B cell (primary cell): Measurements from ENCODE around the gene BTG2. TPM values are rescaled to one million over a fixed set of nuclear protein-coding genes. Genes with fewer than 3 reads are reported as not detected.

ENCODE experiments used
- ATAC-seq: fragments of 200-7000 bp; cut with Tn5 transposase; one replicate; pipeline ENCODE4 v1.10.0; 2021; ENCODE audit warnings: low read depth, mild to moderate bottlenecking, moderate number of reproducible peaks, moderate library complexity
- CTCF ChIA-PET: fragments of 350-600 bp; sonication (Branson Sonifier 250); formaldehyde crosslinking; loops from one replicate; lab custom pipeline; 2021; ENCODE audit warnings: antibody characterized with exemption, inconsistent platforms; lab: Charles Lee
- POLR2A ChIA-PET: fragments of 350-600 bp; sonication (Branson Sonifier 250); formaldehyde crosslinking; loops from one replicate; lab custom pipeline; 2021; ENCODE audit warnings: antibody characterized with exemption; lab: Charles Lee
- DNase-seq: peaks from one replicate; pipeline ENCODE4 v3.0.0; 2013
- H2AFZ ChIP-seq: 2 replicates; pipeline ENCODE4 v1.6.1; 2012; ENCODE audit warnings: mild to moderate bottlenecking, low read depth, low read length; ENCODE audit not compliant: insufficient read depth, poor library complexity, severe bottlenecking
- H3K27ac ChIP-seq, 2 donors: 1 replicate in 1 of 2; 2 replicates in 1 of 2; pipeline ENCODE4 v1.5.1; 2012 to 2013; ENCODE audit warnings: low read length in 2 of 2, mild to moderate bottlenecking in 2 of 2, moderate library complexity in 1 of 2
- H3K27me3 ChIP-seq, 4 experiments: fragments of 200-600 bp in 1 of 4; sonication (generic) in 1 of 4; replicated peaks in 1 of 4; 1 replicate in 2 of 4; 2 replicates in 2 of 4; pipeline versions ENCODE4 v1.6.1 to v1.7.0; 2013 to 2016; ENCODE audit warnings: low read length in 3 of 4, mild to moderate bottlenecking in 2 of 4, mixed read lengths in 1 of 4, moderate library complexity in 1 of 4; ENCODE audit not compliant: insufficient read depth in 4 of 4, control insufficient read depth in 3 of 4; ENCODE audit errors: control extremely low read depth in 1 of 4
- H3K36me3 ChIP-seq, 2 experiments: replicated peaks in 1 of 2; 1 replicate in 1 of 2; 2 replicates in 1 of 2; pipeline versions ENCODE4 v1.6.1 to v1.7.1; 2013; ENCODE audit warnings: low read length in 1 of 2; ENCODE audit not compliant: insufficient read depth in 2 of 2, control insufficient read depth in 1 of 2; ENCODE audit errors: control extremely low read depth in 1 of 2, extremely low read depth in 1 of 2
- H3K4me1 ChIP-seq, 2 donors: fragments of 200-600 bp in 1 of 2; sonication (generic) in 1 of 2; 1 replicate in 1 of 2; 2 replicates in 1 of 2; pipeline versions ENCODE4 v1.5.1 to v1.6.1; 2013 to 2017; ENCODE audit warnings: low read length in 2 of 2; ENCODE audit not compliant: control insufficient read depth in 2 of 2, insufficient read depth in 2 of 2
- H3K4me2 ChIP-seq: replicated peaks from 2 replicates; pipeline ENCODE3; 2012; ENCODE audit warnings: mild to moderate bottlenecking, low read depth, low read length; ENCODE audit not compliant: poor library complexity, severe bottlenecking
- H3K4me3 ChIP-seq, 5 experiments: fragments of 200-600 bp in 1 of 5; sonication (generic) in 1 of 5; 1 replicate in 3 of 5; 2 replicates in 2 of 5; pipeline versions ENCODE4 v1.5.1 to v1.7.0; 2011 to 2016; ENCODE audit warnings: low read length in 4 of 5, mild to moderate bottlenecking in 4 of 5, low read depth in 2 of 5, control low read depth in 1 of 5, moderate library complexity in 1 of 5; ENCODE audit not compliant: insufficient read depth in 1 of 5; ENCODE audit errors: control extremely low read depth in 1 of 5, extremely low read depth in 1 of 5
- H3K79me2 ChIP-seq: fragments of 200-600 bp; sonication (generic); one replicate; pipeline ENCODE4 v1.6.0; 2016; ENCODE audit warnings: low read length; ENCODE audit not compliant: control insufficient read depth, insufficient read depth
- H3K9ac ChIP-seq: fragments of 200-600 bp; sonication (generic); 2 replicates; pipeline ENCODE4 v1.6.1; 2017; ENCODE audit warnings: mild to moderate bottlenecking, low read length, moderate library complexity
- H3K9me3 ChIP-seq, 3 donors: one replicate each; pipeline versions ENCODE4 v1.6.1 to v1.7.1; 2013; ENCODE audit warnings: low read length in 2 of 3; ENCODE audit not compliant: control insufficient read depth in 2 of 3, insufficient read depth in 1 of 3; ENCODE audit errors: control extremely low read depth in 1 of 3
- H4K20me1 ChIP-seq: 2 replicates; pipeline ENCODE4 v1.6.0; 2012; ENCODE audit warnings: mild to moderate bottlenecking, low read length; ENCODE audit not compliant: insufficient read depth, control insufficient read depth, poor library complexity, severe bottlenecking
- H3K27ac Mint-ChIP-seq: one replicate; pipeline ENCODE4 v1.8.0; 2021; ENCODE audit warnings: mixed read lengths
- H3K27me3 Mint-ChIP-seq: one replicate; pipeline ENCODE4 v1.8.0; 2021; ENCODE audit warnings: mixed read lengths
- H3K4me1 Mint-ChIP-seq: one replicate; pipeline ENCODE4 v1.8.0; 2021; ENCODE audit warnings: mixed read lengths
- H3K4me3 Mint-ChIP-seq: one replicate; pipeline ENCODE4 v1.8.0; 2021; ENCODE audit warnings: mixed read lengths
- H3K9me3 Mint-ChIP-seq: one replicate; pipeline ENCODE4 v1.8.0; 2022; ENCODE audit warnings: mixed read lengths; ENCODE audit not compliant: insufficient read depth
- EZH2 ChIP-seq: IDR thresholded peaks from 2 replicates; pipeline ENCODE4 v1.6.1; 2012; ENCODE audit warnings: borderline replicate concordance, low read depth, mild to moderate bottlenecking, moderate library complexity, low read length; ENCODE audit not compliant: insufficient read depth, poor library complexity, severe bottlenecking
- WGBS: methylation state at CpG from one replicate; pipeline ENCODE4 v1.1.5; 2013; ENCODE audit warnings: missing lambda C conversion rate; ENCODE audit not compliant: insufficient coverage; 5-methylcytosine and 5-hydroxymethylcytosine counted together
- intact Hi-C: fragments of 100-400 bp; cut with micrococcal nuclease; formaldehyde crosslinking; loops from one replicate; pipeline ENCODE4 v1.10.0; 2022
- polyA plus RNA-seq: library from polyadenylated mRNA; depleted of rRNA; stranded (reverse); fragments of >200 nt; gene quantifications from 2 replicates; pipeline ENCODE4 v1.2.3, GENCODE V29; 2012
- total RNA-seq, 2 donors: library from RNA; stranded (reverse); fragments of 120-200 nt in 1 of 2; gene quantifications; 1 replicate in 1 of 2; 2 replicates in 1 of 2; pipeline versions ENCODE4 v1.2.3 to v1.2.4, GENCODE V29; 2013 to 2022
- TF ChIP-seq, protein P1 (sequence below): fragments of 200-600 bp; IDR thresholded peaks from one replicate; pipeline ENCODE4 v1.8.0; 2022; ENCODE audit warnings: antibody characterized with exemption, mild to moderate bottlenecking

The BTG2 gene
- total and polyA plus RNA-seq, 2 donors (not counting 1 experiment from before 2014, with no cell fraction given): 508 to 778 TPM

DNA sequence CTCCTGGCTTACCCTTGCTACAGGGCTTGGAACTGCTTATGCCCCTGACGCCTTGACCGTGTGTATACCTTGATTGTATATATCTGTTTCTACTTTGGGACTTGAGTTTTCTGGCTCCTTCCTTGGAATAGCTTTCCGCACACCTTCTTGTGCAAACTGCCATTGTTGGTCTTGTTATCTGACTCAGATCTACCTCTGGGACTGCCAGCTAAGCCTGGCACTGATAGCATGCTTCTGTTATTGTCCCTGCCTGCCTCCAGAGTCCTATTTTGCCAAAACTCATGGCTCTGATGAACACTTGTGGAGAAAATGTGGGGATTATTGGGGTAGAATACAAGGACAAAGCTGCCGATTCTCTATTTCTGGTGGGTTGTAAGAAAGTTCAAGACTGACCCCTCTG lies 30.2 kb downstream of the BTG2 start:
- Histone ChIP-seq H3K4me3 (no peak overlapping the region), H4K20me1 (no peaks in the 10 kb centered on the region), H3K4me2 (no peak overlapping the region), H3K27me3 (peaks cover 0 to 2% (median under 1%) of the 10 kb centered on the region in 4 experiments), H2AFZ (no peak overlapping the region), H3K4me1 (peaks cover 9 to 23% of the 10 kb centered on the region in 2 donors), H3K79me2 (peaks cover 13% of the 10 kb centered on the region), H3K27ac (no peak overlapping the region), H3K36me3 (no peaks in the 10 kb centered on the region), H3K9ac (no peak overlapping the region), H3K9me3 (no peaks in the 10 kb centered on the region)
- Mint-ChIP-seq H3K4me3 (no peak overlapping the region), H3K4me1 (peaks cover 18% of the 10 kb centered on the region), H3K9me3 (no peaks in the 10 kb centered on the region), H3K27ac (no peak overlapping the region), H3K27me3 (peaks cover 5% of the 10 kb centered on the region)
- DNase-seq (no peak), ATAC-seq (no peak)
- CTCF ChIA-PET: interaction anchor here (0.5 to 32.7 kb wide), 12 partner anchors 9 to 686 kb away, joined by 3 to 1776 read pairs (median 8); partner anchors contain the start of genes BTG2 and PRELP
- TF ChIP-seq, protein P1, sequence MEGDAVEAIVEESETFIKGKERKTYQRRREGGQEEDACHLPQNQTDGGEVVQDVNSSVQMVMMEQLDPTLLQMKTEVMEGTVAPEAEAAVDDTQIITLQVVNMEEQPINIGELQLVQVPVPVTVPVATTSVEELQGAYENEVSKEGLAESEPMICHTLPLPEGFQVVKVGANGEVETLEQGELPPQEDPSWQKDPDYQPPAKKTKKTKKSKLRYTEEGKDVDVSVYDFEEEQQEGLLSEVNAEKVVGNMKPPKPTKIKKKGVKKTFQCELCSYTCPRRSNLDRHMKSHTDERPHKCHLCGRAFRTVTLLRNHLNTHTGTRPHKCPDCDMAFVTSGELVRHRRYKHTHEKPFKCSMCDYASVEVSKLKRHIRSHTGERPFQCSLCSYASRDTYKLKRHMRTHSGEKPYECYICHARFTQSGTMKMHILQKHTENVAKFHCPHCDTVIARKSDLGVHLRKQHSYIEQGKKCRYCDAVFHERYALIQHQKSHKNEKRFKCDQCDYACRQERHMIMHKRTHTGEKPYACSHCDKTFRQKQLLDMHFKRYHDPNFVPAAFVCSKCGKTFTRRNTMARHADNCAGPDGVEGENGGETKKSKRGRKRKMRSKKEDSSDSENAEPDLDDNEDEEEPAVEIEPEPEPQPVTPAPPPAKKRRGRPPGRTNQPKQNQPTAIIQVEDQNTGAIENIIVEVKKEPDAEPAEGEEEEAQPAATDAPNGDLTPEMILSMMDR: no peak
- TF ChIP-seq EZH2: no peak
- intact Hi-C loops: no loop called here
- 100% methylated on average over 1 of the region's 4 CpGs for WGBS
- POLR2A ChIA-PET: interaction anchor here (1.9 to 8.3 kb wide), 5 partner anchors 10 to 68 kb away, joined by 7 to 122 read pairs (median 14); partner anchors contain the start of gene BTG2

DNA sequence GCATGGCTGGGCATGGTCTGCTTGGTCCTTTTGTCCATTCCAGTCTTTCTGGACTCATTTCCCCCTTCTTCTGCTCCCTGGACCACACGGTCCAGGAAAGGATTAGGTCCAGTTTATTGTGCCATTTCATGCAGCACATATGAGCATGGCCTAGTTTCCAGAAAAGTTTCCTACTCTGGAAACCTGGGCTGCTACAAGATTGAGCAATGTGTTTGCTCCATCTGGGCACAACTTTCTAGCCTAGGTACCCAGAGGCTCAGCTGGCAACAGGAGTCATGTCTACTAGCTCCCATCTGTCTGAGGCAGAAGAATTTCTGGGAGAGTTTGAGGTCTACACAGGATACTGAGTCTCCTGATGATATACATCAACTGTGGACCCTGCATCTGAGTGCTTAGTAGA lies 30.8 kb downstream of the BTG2 start:
- Histone ChIP-seq H3K79me2 (peaks cover 13% of the 10 kb centered on the region), H3K9ac (no peak overlapping the region), H2AFZ (no peak overlapping the region), H3K4me1 (peaks cover 9 to 23% of the 10 kb centered on the region in 2 donors), H3K4me2 (no peak overlapping the region), H3K27ac (no peak overlapping the region), H3K36me3 (no peaks in the 10 kb centered on the region), H3K27me3 (peaks cover 0 to 6% (median 1%) of the 10 kb centered on the region in 4 experiments), H3K9me3 (no peaks in the 10 kb centered on the region), H3K4me3 (no peak overlapping the region), H4K20me1 (no peaks in the 10 kb centered on the region)
- no peak for TF ChIP-seq EZH2
- TF ChIP-seq, protein P1: no peak
- POLR2A ChIA-PET: interaction anchor here (0.9 to 8.3 kb wide), 5 partner anchors 10 to 69 kb away, joined by 3 to 122 read pairs (median 14); partner anchors contain the start of gene BTG2
- intact Hi-C loops: no loop called here
- CTCF ChIA-PET: interaction anchor here (1.1 to 32.7 kb wide), 12 partner anchors 8 to 366 kb away, joined by 3 to 1776 read pairs (median 8); partner anchors contain the start of genes BTG2 and PRELP
- ATAC-seq (no peak), DNase-seq (no peak)
- H3K4me1 Mint-ChIP-seq: peaks cover 18% of the 10 kb centered on the region
- H3K9me3 Mint-ChIP-seq: no peaks in the 10 kb centered on the region
- no peak overlapping the region for H3K4me3 Mint-ChIP-seq
- peaks cover 5% of the 10 kb centered on the region for H3K27me3 Mint-ChIP-seq
- 78% methylated on average over 1 of the region's 1 CpG for WGBS
- H3K27ac Mint-ChIP-seq: no peak overlapping the region
